DOHH2 (cell line): ENCODE measurements around the gene RELN.

ENCODE experiments used
- EZH2phosphoT487 ChIP-seq: fragments of 200-600 bp; sonication (generic); IDR thresholded peaks from 2 replicates; pipeline ENCODE4 v1.6.1; 2017; ENCODE audit warnings: borderline replicate concordance, mild to moderate bottlenecking, antibody characterized with exemption, low read length, moderate library complexity, mixed read lengths
- TF ChIP-seq, protein P1 (sequence below): fragments of 200-600 bp; sonication (generic); IDR thresholded peaks from one replicate; pipeline ENCODE4 v1.5.1; 2014; ENCODE audit warnings: antibody characterized with exemption, mild to moderate bottlenecking, low read depth, low read length; ENCODE audit not compliant: poor library complexity, severe bottlenecking

DNA sequence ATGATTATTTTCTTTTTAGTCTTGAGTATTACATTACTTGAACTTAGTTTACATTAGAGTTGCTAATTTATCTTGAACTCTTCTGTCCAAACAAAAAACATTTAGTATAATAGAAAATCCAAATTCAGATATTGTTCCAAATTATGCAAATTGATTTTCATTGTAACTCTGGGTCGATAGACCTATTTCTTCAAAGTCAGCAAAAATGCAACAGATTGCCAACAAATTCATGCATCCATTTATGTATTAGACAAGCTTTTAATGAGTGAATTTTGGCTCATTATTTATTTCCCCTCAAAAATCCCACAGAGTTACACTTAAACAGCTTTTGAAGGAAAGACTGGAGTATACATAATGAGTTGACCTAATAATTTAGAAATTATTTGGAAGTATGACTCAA is 240.8 kb downstream of the RELN start:
- TF ChIP-seq, protein P1, sequence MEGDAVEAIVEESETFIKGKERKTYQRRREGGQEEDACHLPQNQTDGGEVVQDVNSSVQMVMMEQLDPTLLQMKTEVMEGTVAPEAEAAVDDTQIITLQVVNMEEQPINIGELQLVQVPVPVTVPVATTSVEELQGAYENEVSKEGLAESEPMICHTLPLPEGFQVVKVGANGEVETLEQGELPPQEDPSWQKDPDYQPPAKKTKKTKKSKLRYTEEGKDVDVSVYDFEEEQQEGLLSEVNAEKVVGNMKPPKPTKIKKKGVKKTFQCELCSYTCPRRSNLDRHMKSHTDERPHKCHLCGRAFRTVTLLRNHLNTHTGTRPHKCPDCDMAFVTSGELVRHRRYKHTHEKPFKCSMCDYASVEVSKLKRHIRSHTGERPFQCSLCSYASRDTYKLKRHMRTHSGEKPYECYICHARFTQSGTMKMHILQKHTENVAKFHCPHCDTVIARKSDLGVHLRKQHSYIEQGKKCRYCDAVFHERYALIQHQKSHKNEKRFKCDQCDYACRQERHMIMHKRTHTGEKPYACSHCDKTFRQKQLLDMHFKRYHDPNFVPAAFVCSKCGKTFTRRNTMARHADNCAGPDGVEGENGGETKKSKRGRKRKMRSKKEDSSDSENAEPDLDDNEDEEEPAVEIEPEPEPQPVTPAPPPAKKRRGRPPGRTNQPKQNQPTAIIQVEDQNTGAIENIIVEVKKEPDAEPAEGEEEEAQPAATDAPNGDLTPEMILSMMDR = no peak
- TF ChIP-seq EZH2phosphoT487 = no peak
